Measurements from ENCODE around the gene TSFM. TPM values are rescaled to one million over a fixed set of nuclear protein-coding genes. Genes with fewer than 3 reads are reported as not detected.

TSFM gene
- total and polyA plus RNA-seq, 9 of the 15 experiments (the other 6 are each of a cell fraction or from before 2014, with no cell fraction given) = 44.6 to 198 (median 60.2) TPM

GRCh38 chr12:57753756-57754337, 28.7 kb upstream of the TSFM start (continued):
- TF ChIP-seq RBM25 (IDR thresholded peaks at IDR 0.05; ENCODE audit: low read depth, low read length, severe bottlenecking) (no peak), CBFA2T3 (IDR thresholded peaks at IDR 0.05) (peak; percentile 19; the same call in 1 of the 2 replicates), SAP30 (IDR thresholded peaks at IDR 0.05; ENCODE audit: borderline replicate concordance, insufficient read depth, low read depth, low read length, poor library complexity, severe bottlenecking) (no peak), ADNP (tag; IDR thresholded peaks at IDR 0.05) (no peak), NONO (IDR thresholded peaks at IDR 0.05; ENCODE audit: low read depth in 2 of 2, low read length in 1 of 2) (no peak), ZNF57 (CRISPR knock-in tag; IDR thresholded peaks at IDR 0.05) (no peak), WHSC1 (IDR thresholded peaks at IDR 0.05; ENCODE audit: low read length) (no peak), ZNF766 (CRISPR knock-in tag; conservative IDR thresholded peaks at IDR 0.05) (no peak), HNRNPLL (IDR thresholded peaks at IDR 0.05; ENCODE audit: low read depth, low read length, poor library complexity, severe bottlenecking) (no peak), SREBF1 (IDR thresholded peaks at IDR 0.05; ENCODE audit: borderline replicate concordance, low read depth, low read length) (no peak), YBX1 (IDR thresholded peaks at IDR 0.05) (no peak), FOXK1 (CRISPR knock-in tag; IDR thresholded peaks at IDR 0.05; ENCODE audit: borderline replicate concordance) (no peak), ZNF146 (CRISPR knock-in tag; IDR thresholded peaks at IDR 0.05; ENCODE audit: unreplicated experiment) (no peak), ARID1B (IDR thresholded peaks at IDR 0.05) (peak; percentile 27; the same call in 1 of the 2 replicates), LEF1 (IDR thresholded peaks at IDR 0.05) (0 out of 2 replicates have a peak, but pooled peaks have one; percentile 18)
- TF ChIP-seq, protein P1, sequence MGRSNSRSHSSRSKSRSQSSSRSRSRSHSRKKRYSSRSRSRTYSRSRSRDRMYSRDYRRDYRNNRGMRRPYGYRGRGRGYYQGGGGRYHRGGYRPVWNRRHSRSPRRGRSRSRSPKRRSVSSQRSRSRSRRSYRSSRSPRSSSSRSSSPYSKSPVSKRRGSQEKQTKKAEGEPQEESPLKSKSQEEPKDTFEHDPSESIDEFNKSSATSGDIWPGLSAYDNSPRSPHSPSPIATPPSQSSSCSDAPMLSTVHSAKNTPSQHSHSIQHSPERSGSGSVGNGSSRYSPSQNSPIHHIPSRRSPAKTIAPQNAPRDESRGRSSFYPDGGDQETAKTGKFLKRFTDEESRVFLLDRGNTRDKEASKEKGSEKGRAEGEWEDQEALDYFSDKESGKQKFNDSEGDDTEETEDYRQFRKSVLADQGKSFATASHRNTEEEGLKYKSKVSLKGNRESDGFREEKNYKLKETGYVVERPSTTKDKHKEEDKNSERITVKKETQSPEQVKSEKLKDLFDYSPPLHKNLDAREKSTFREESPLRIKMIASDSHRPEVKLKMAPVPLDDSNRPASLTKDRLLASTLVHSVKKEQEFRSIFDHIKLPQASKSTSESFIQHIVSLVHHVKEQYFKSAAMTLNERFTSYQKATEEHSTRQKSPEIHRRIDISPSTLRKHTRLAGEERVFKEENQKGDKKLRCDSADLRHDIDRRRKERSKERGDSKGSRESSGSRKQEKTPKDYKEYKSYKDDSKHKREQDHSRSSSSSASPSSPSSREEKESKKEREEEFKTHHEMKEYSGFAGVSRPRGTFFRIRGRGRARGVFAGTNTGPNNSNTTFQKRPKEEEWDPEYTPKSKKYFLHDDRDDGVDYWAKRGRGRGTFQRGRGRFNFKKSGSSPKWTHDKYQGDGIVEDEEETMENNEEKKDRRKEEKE (IDR thresholded peaks at IDR 0.05; ENCODE audit: borderline replicate concordance in 1 of 2, control insufficient read depth in 1 of 2, low read depth in 2 of 2, low read length in 1 of 2) = no peak
- TF ChIP-seq, protein P2, sequence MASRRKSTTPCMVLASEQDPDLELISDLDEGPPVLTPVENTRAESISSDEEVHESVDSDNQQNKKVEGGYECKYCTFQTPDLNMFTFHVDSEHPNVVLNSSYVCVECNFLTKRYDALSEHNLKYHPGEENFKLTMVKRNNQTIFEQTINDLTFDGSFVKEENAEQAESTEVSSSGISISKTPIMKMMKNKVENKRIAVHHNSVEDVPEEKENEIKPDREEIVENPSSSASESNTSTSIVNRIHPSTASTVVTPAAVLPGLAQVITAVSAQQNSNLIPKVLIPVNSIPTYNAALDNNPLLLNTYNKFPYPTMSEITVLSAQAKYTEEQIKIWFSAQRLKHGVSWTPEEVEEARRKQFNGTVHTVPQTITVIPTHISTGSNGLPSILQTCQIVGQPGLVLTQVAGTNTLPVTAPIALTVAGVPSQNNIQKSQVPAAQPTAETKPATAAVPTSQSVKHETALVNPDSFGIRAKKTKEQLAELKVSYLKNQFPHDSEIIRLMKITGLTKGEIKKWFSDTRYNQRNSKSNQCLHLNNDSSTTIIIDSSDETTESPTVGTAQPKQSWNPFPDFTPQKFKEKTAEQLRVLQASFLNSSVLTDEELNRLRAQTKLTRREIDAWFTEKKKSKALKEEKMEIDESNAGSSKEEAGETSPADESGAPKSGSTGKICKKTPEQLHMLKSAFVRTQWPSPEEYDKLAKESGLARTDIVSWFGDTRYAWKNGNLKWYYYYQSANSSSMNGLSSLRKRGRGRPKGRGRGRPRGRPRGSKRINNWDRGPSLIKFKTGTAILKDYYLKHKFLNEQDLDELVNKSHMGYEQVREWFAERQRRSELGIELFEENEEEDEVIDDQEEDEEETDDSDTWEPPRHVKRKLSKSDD (conservative IDR thresholded peaks at IDR 0.05; ENCODE audit: low read length) = no peak

Data from K562 (cell line).